Stimulated activated CD4-positive, alpha-beta T cell treated with anti-CD3 and anti-CD28 coated beads, Interleukin-2, amount 100 ng/mL, for 48 hours (primary cell): ENCODE data around the gene SLC6A8.

Experiments used
- DNase-seq, 2 donors: peaks; one replicate each; pipeline ENCODE4 v3.0.0-alpha.2; 2020

Gene SLC6A8

GRCh38 chrX:153687121-153688039 lies at the start of gene SLC6A8:
Gene SLC6A8 (plus strand): TSS chrX:153687926. CDS start chrX:153688575, 649 bp downstream.
- peak in 1 of 2 donors; percentile 27 for DNase-seq

- DNase-seq: no peak
Measured at GRCh38 chrX:153638041-153638371, 49.7 kb upstream of the SLC6A8 start.

- DNase-seq: no peak
Measured at GRCh38 chrX:153638436-153639176, 49.1 kb upstream of the SLC6A8 start.

GRCh38 chrX:153639177-153640044 lies 48.3 kb upstream of the SLC6A8 start:
- DNase-seq: no peak

- no peak for DNase-seq
Measured at GRCh38 chrX:153640045-153640686, 47.6 kb upstream of the SLC6A8 start.

- no peak for DNase-seq
Measured at GRCh38 chrX:153640736-153641575, 46.8 kb upstream of the SLC6A8 start.

GRCh38 chrX:153641627-153642026 lies 46.1 kb upstream of the SLC6A8 start:
- DNase-seq: no peak

- DNase-seq: no peak
Measured at GRCh38 chrX:153642051-153642654, 45.6 kb upstream of the SLC6A8 start.

- DNase-seq: no peak
Measured at GRCh38 chrX:153642655-153643430, 44.9 kb upstream of the SLC6A8 start.

GRCh38 chrX:153643431-153644351 lies 44.0 kb upstream of the SLC6A8 start:
- no peak for DNase-seq

GRCh38 chrX:153644356-153645125 lies 43.2 kb upstream of the SLC6A8 start:
- no peak for DNase-seq

- DNase-seq: no peak
Measured at GRCh38 chrX:153645151-153645550, 42.6 kb upstream of the SLC6A8 start.

GRCh38 chrX:153645921-153646488 lies 41.7 kb upstream of the SLC6A8 start:
- DNase-seq: no peak

GRCh38 chrX:153646620-153647373 lies 40.9 kb upstream of the SLC6A8 start, which contains the start of gene DUSP9:
Gene DUSP9 (plus strand): TSS chrX:153647203. CDS start chrX:153647954, 751 bp downstream.
- no peak for DNase-seq

- no peak for DNase-seq
Measured at GRCh38 chrX:153647461-153648357, 40.0 kb upstream of the SLC6A8 start.
